ENCODE data around the gene CCDC186.

DNA sequence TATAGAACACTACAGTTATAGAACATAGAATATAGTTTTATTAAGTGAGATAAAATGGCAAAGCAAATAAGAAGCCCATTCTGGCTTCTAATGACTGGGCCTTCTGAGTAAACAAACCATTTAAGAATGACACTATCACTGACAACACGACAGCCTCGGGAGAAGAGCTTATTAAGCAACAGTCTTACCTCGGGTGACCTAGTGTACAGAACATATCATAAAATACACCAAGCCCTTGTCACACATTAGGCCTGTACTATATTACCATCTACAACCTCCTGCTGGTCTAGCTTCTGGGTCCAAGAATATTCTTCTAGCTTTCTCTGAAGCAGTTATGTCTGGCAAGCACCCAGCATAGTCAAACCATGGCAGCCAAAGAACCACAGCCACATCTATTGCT lies 32.0 kb downstream of the CCDC186 start:
- TF ChIP-seq POLR2A (IDR thresholded peaks at IDR 0.05; ENCODE audit: low read length), result no peak
- no peak for TF ChIP-seq GATA1 (IDR thresholded peaks at IDR 0.05; ENCODE audit: low read depth, low read length)

All from erythroblast (primary cell).